HG03103 (cell line): Measurements from ENCODE around the gene AEBP2.

ENCODE experiments used
- ATAC-seq: cut with Tn5 transposase; IDR thresholded peaks from one replicate; pipeline ENCODE4 v1.9.1; 2021; ENCODE audit warnings: low read depth; ENCODE audit not compliant: unreplicated experiment

AEBP2 gene

GRCh38 chr12:19496219-19496878 lies 57.1 kb downstream of the AEBP2 start:
- no peak for ATAC-seq

GRCh38 chr12:19498099-19498498 lies 58.8 kb downstream of the AEBP2 start:
- ATAC-seq, result no peak

GRCh38 chr12:19499030-19499429 lies 59.7 kb downstream of the AEBP2 start:
- ATAC-seq, result no peak

- ATAC-seq, result no peak
Observed at GRCh38 chr12:19506497-19506896, 67.2 kb downstream of the AEBP2 start.

- no peak for ATAC-seq
Observed at GRCh38 chr12:19507823-19508222, 68.5 kb downstream of the AEBP2 start.

- no peak for ATAC-seq
Observed at GRCh38 chr12:19510461-19510860, 71.2 kb downstream of the AEBP2 start.

GRCh38 chr12:19515179-19515578 lies 75.9 kb downstream of the AEBP2 start:
- ATAC-seq, result no peak

GRCh38 chr12:19517583-19517982 lies 78.3 kb downstream of the AEBP2 start:
- ATAC-seq, result no peak

- ATAC-seq, result no peak
Observed at GRCh38 chr12:19518209-19518608, 78.9 kb downstream of the AEBP2 start.

GRCh38 chr12:19520646-19521415 lies 81.5 kb downstream of the AEBP2 start:
- no peak for ATAC-seq

GRCh38 chr12:19525274-19525673 lies 86.0 kb downstream of the AEBP2 start:
- no peak for ATAC-seq

- ATAC-seq, result no peak
Observed at GRCh38 chr12:19527866-19528265, 88.6 kb downstream of the AEBP2 start.

GRCh38 chr12:19528750-19529149 lies 89.5 kb downstream of the AEBP2 start:
- no peak for ATAC-seq

GRCh38 chr12:19529951-19530636 lies 90.8 kb downstream of the AEBP2 start:
- no peak for ATAC-seq

- no peak for ATAC-seq
Observed at GRCh38 chr12:19530637-19531023, 91.3 kb downstream of the AEBP2 start.

- no peak for ATAC-seq
Observed at GRCh38 chr12:19533567-19533966, 94.3 kb downstream of the AEBP2 start.

GRCh38 chr12:19539071-19539470 lies 99.8 kb downstream of the AEBP2 start:
- ATAC-seq, result no peak

- ATAC-seq, result no peak
Observed at GRCh38 chr12:19539836-19540235, 100.5 kb downstream of the AEBP2 start.

GRCh38 chr12:19542606-19543005 lies 103.3 kb downstream of the AEBP2 start:
- no peak for ATAC-seq

- no peak for ATAC-seq
Observed at GRCh38 chr12:19544353-19544752, 105.1 kb downstream of the AEBP2 start.

- no peak for ATAC-seq
Observed at GRCh38 chr12:19545301-19545700, 106.0 kb downstream of the AEBP2 start.

- no peak for ATAC-seq
Observed at GRCh38 chr12:19546027-19546426, 106.7 kb downstream of the AEBP2 start.
